A549 (cell line): ENCODE measurements around the gene ZSCAN5A.
"Not testable (repeated sequence)": the region's sequence is repeated elsewhere in the genome, so short reads cannot be mapped to it uniquely, and the experiment has no call there.

Source experiments
- HOXB13 ChIP-seq: fragments of 250-450 bp; sonication (Bioruptor Pico); IDR thresholded peaks from 2 replicates; pipeline ENCODE4 v1.5.0; 2020; ENCODE audit warnings: low read depth, mild to moderate bottlenecking, moderate library complexity
- KDM5A ChIP-seq: fragments of 200-600 bp; sonication (generic); IDR thresholded peaks from 2 replicates; pipeline ENCODE4 v1.6.1; 2016; ENCODE audit warnings: antibody characterized with exemption, mild to moderate bottlenecking
- SREBF2 ChIP-seq: fragments of 450-650 bp; IDR thresholded peaks from 2 replicates; pipeline ENCODE4 v1.6.1; 2014; ENCODE audit warnings: mild to moderate bottlenecking, moderate library complexity
- ZFP36 ChIP-seq: fragments of 450-650 bp; IDR thresholded peaks from 2 replicates; pipeline ENCODE4 v1.6.1; 2014; ENCODE audit warnings: borderline replicate concordance; ENCODE audit not compliant: partially characterized antibody
- TF ChIP-seq, protein P1 (sequence below): fragments of >200 bp; sonication (Bioruptor Twin); formaldehyde crosslinking; IDR thresholded peaks from 3 replicates; pipeline ENCODE4 v1.5.1; 2016

DNA sequence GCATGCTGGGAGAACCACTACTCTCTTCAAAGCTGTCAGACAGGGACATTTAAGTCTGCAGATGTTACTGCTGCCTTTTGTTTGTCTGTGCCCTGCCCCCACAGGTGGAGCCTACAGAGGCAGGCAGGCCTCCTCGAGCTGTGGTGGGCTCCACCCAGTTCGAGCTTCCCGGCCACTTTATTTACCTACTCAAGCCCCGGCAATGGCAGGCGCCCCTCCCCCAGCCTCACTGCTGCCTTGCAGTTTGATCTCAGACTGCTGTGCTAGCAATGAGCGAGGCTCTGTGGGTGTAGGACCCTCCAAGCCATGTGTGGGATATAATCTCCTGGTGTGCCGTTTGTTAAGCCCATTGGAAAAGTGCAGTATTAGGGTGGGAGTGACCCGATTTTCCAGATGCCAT, 22.4 kb upstream of the ZSCAN5A start:
- TF ChIP-seq ZFP36, HOXB13, SREBF2, KDM5A: not testable (repeated sequence)
- TF ChIP-seq, protein P1, sequence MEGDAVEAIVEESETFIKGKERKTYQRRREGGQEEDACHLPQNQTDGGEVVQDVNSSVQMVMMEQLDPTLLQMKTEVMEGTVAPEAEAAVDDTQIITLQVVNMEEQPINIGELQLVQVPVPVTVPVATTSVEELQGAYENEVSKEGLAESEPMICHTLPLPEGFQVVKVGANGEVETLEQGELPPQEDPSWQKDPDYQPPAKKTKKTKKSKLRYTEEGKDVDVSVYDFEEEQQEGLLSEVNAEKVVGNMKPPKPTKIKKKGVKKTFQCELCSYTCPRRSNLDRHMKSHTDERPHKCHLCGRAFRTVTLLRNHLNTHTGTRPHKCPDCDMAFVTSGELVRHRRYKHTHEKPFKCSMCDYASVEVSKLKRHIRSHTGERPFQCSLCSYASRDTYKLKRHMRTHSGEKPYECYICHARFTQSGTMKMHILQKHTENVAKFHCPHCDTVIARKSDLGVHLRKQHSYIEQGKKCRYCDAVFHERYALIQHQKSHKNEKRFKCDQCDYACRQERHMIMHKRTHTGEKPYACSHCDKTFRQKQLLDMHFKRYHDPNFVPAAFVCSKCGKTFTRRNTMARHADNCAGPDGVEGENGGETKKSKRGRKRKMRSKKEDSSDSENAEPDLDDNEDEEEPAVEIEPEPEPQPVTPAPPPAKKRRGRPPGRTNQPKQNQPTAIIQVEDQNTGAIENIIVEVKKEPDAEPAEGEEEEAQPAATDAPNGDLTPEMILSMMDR: not testable (repeated sequence)
